SK-N-SH treated with all-trans-retinoic acid at 6 μM for 48 hours (cell line): ENCODE measurements around the gene KRT36.

Experiments
- ATAC-seq: fragments of 200-7000 bp; cut with Tn5 transposase; 3 replicates; pipeline ENCODE4 v1.9.1; 2020; ENCODE audit warnings: mild to moderate bottlenecking, moderate library complexity
- ARNTL ChIP-seq: fragments of 450-650 bp; formaldehyde crosslinking; IDR thresholded peaks from 2 replicates; pipeline ENCODE4 v1.5.0; 2020; ENCODE audit warnings: low read depth, mild to moderate bottlenecking, moderate library complexity, borderline replicate concordance
- BACH2 ChIP-seq: fragments of 250-450 bp; sonication (Bioruptor Pico); IDR thresholded peaks from 2 replicates; pipeline ENCODE4 v1.9.0; 2021; ENCODE audit warnings: mild to moderate bottlenecking, borderline replicate concordance
- CSDC2 ChIP-seq: fragments of 250-450 bp; sonication (Bioruptor Pico); IDR thresholded peaks from 2 replicates; pipeline ENCODE4 v1.5.0; 2020; ENCODE audit warnings: mild to moderate bottlenecking, moderate library complexity
- ESRRG ChIP-seq: fragments of 250-450 bp; sonication (Bioruptor Pico); IDR thresholded peaks from 2 replicates; pipeline ENCODE4 v1.6.1; 2021; ENCODE audit warnings: mild to moderate bottlenecking
- ISL1 ChIP-seq: fragments of 250-450 bp; sonication (Bioruptor Pico); IDR thresholded peaks from 2 replicates; pipeline ENCODE4 v2.1.2; 2022; ENCODE audit warnings: mild to moderate bottlenecking, moderate library complexity
- OSR1 ChIP-seq: fragments of 250-450 bp; sonication (Bioruptor Pico); IDR thresholded peaks from 2 replicates; pipeline ENCODE4 v1.8.0; 2022; ENCODE audit warnings: moderate library complexity, mild to moderate bottlenecking, inconsistent platforms
- PATZ1 ChIP-seq: fragments of 250-450 bp; sonication (Bioruptor Pico); IDR thresholded peaks from 2 replicates; pipeline ENCODE4 v1.8.0; 2020; ENCODE audit warnings: mild to moderate bottlenecking, moderate library complexity, borderline replicate concordance
- POU6F1 ChIP-seq: fragments of 250-450 bp; sonication (Bioruptor Pico); IDR thresholded peaks from 2 replicates; pipeline ENCODE4 v1.8.0; 2021; ENCODE audit warnings: low read depth, mild to moderate bottlenecking, moderate library complexity, borderline replicate concordance
- PPARA ChIP-seq: fragments of 250-450 bp; sonication (Bioruptor Pico); IDR thresholded peaks from 2 replicates; pipeline ENCODE4 v1.5.0; 2020; ENCODE audit warnings: mild to moderate bottlenecking, borderline replicate concordance
- RARB ChIP-seq: fragments of 250-450 bp; sonication (Bioruptor Pico); IDR thresholded peaks from 2 replicates; pipeline ENCODE4 v1.8.0; 2021; ENCODE audit warnings: mild to moderate bottlenecking, moderate library complexity
- SNAI2 ChIP-seq: fragments of 250-450 bp; sonication (Bioruptor Pico); IDR thresholded peaks from 2 replicates; pipeline ENCODE4 v1.5.0; 2020; ENCODE audit warnings: mild to moderate bottlenecking, moderate library complexity
- TOX ChIP-seq: fragments of 250-450 bp; sonication (Bioruptor Pico); IDR thresholded peaks from 2 replicates; pipeline ENCODE4 v1.8.0; 2021; ENCODE audit warnings: mild to moderate bottlenecking, moderate library complexity, borderline replicate concordance
- TSHZ2 ChIP-seq: fragments of 250-450 bp; sonication (Bioruptor Pico); IDR thresholded peaks from 2 replicates; pipeline ENCODE4 v1.5.0; 2020; ENCODE audit warnings: mild to moderate bottlenecking, moderate library complexity
- ZC3H10 ChIP-seq: fragments of 250-450 bp; sonication (Bioruptor Pico); IDR thresholded peaks from 2 replicates; pipeline ENCODE4 v1.5.1; 2021; ENCODE audit warnings: mild to moderate bottlenecking, moderate library complexity
- ZFP3 ChIP-seq: fragments of 250-450 bp; sonication (Bioruptor Pico); IDR thresholded peaks from 2 replicates; pipeline ENCODE4 v1.5.0; 2020; ENCODE audit warnings: mild to moderate bottlenecking, moderate library complexity
- ZFP30 ChIP-seq: fragments of 450-650 bp; formaldehyde crosslinking; IDR thresholded peaks from 2 replicates; pipeline ENCODE4 v1.5.0; 2022; ENCODE audit warnings: mild to moderate bottlenecking, moderate library complexity
- ZNF70 ChIP-seq: fragments of 450-650 bp; formaldehyde crosslinking; IDR thresholded peaks from 2 replicates; pipeline ENCODE4 v1.5.0; 2020; ENCODE audit warnings: mild to moderate bottlenecking, moderate library complexity
- ZNF8 ChIP-seq: fragments of 450-650 bp; formaldehyde crosslinking; IDR thresholded peaks from 2 replicates; pipeline ENCODE4 v1.5.0; 2020; ENCODE audit warnings: mild to moderate bottlenecking, moderate library complexity
- TF ChIP-seq, protein P1 (sequence below): fragments of 250-450 bp; sonication (Bioruptor Pico); IDR thresholded peaks from 2 replicates; pipeline ENCODE4 v1.5.1; 2020; ENCODE audit warnings: low read depth, mild to moderate bottlenecking, moderate library complexity

The KRT36 gene

GRCh38 chr17:41483991-41484826 lies 5.5 kb downstream of the KRT36 start:
- no peak for TF ChIP-seq RARB (CRISPR knock-in tag)
- no peak for TF ChIP-seq ARNTL (CRISPR knock-in tag)
- no peak for TF ChIP-seq ZFP3 (CRISPR knock-in tag)
- TF ChIP-seq ZC3H10 (CRISPR knock-in tag) = no peak
- TF ChIP-seq POU6F1 (CRISPR knock-in tag) = no peak
- TF ChIP-seq ISL1 (CRISPR knock-in tag) = no peak
- TF ChIP-seq, protein P1, sequence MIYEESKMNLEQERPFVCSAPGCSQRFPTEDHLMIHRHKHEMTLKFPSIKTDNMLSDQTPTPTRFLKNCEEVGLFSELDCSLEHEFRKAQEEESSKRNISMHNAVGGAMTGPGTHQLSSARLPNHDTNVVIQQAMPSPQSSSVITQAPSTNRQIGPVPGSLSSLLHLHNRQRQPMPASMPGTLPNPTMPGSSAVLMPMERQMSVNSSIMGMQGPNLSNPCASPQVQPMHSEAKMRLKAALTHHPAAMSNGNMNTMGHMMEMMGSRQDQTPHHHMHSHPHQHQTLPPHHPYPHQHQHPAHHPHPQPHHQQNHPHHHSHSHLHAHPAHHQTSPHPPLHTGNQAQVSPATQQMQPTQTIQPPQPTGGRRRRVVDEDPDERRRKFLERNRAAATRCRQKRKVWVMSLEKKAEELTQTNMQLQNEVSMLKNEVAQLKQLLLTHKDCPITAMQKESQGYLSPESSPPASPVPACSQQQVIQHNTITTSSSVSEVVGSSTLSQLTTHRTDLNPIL (CRISPR knock-in tag) = no peak
- no peak for TF ChIP-seq OSR1
- no peak for TF ChIP-seq PPARA
- no peak for TF ChIP-seq PATZ1 (CRISPR knock-in tag)
- TF ChIP-seq TSHZ2 (CRISPR knock-in tag) = no peak
- TF ChIP-seq TOX = no peak
- no peak for TF ChIP-seq CSDC2 (CRISPR knock-in tag)
- TF ChIP-seq SNAI2 (CRISPR knock-in tag) = no peak
- TF ChIP-seq ZFP30 (CRISPR knock-in tag) = no peak
- TF ChIP-seq, all 23 proteins: peak for 0
- no peak for ATAC-seq

GRCh38 chr17:41483531-41483930 lies 6.2 kb downstream of the KRT36 start:
- TF ChIP-seq OSR1 (no peak), ZNF70 (CRISPR knock-in tag) (no peak), ZFP30 (CRISPR knock-in tag) (no peak), BACH2 (CRISPR knock-in tag) (no peak), ZC3H10 (CRISPR knock-in tag) (no peak), ARNTL (CRISPR knock-in tag) (no peak), ESRRG (CRISPR knock-in tag) (no peak), ZNF8 (CRISPR knock-in tag) (no peak), ISL1 (CRISPR knock-in tag) (no peak)
- TF ChIP-seq, protein P1 (CRISPR knock-in tag) = no peak
- TF ChIP-seq, all 23 proteins: peak for 0

GRCh38 chr17:41481036-41481435 lies 8.7 kb downstream of the KRT36 start, which contains the start of gene KRT35:
Gene KRT35, minus strand, starts transcription at chr17:41481151. Its CDS starts 54 bp downstream, at chr17:41481097.
- ATAC-seq = no peak

More at GRCh38 chr17:41483531-41483930, 6.2 kb downstream of the KRT36 start:
- ATAC-seq = no peak

More at GRCh38 chr17:41481036-41481435, 8.7 kb downstream of the KRT36 start, which contains the start of gene KRT35:
- TF ChIP-seq PPARA (no peak), POU6F1 (CRISPR knock-in tag) (no peak)
